ENCODE results near the gene SLC35F1.

DNA sequence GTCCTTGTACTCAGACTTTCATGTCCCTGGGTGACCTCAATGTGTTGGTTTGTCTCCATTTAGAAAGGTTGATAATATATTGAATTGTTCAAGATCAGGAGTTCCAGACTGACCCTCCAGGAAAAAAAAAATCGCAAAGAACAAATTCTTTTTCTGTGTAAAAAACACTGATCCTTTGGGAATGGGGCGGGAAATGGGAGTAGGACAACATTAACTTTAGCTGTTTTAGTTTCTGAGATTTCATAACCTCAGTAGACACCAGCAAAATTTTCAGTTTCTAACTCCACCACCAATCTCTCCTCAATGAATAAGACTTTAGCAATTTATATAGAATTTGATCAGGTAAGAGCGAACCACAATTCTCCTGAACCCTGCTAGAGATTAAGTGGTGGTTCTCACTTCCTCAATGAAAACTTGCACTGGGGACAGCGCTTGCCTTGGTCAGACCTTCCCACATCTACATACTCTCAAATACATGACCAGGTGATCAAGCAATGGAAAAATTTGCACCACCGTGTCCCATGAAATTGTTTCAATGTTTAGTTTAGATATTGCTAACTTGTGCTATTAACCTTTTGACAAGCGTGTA is 409.8 kb downstream of the SLC35F1 start:
- TF ChIP-seq CTCF (IDR thresholded peaks at IDR 0.05) (no peak), POLR2A (IDR thresholded peaks at IDR 0.05) (no peak)

Data from lower leg skin (tissue), 3 donors.